Measurements from ENCODE around the gene ENPP7. TPM values are rescaled to one million over a fixed set of nuclear protein-coding genes. Genes with fewer than 3 reads are reported as not detected.

Gene ENPP7
- total and polyA plus RNA-seq, 2 experiments from 2014 or later = not detected

GRCh38 chr17:79705674-79706073 is 25.1 kb upstream of the ENPP7 start:
- Histone ChIP-seq H3F3A (ENCODE audit: insufficient read depth) (no peaks in the 10 kb centered on the region), H3K9me2 (ENCODE audit: insufficient read depth) (no peaks in the 10 kb centered on the region), H2AFZ (no peak overlapping the region), H3K9me3 (ENCODE audit: low read depth) (no peaks in the 10 kb centered on the region), H4K20me1 (ENCODE audit: insufficient read depth) (no peaks in the 10 kb centered on the region), H3K9ac (no peak overlapping the region), H3K4me2 (ENCODE audit: unreplicated experiment) (no peak overlapping the region), H3K27ac (no peak overlapping the region), H3K4me3 (no peak overlapping the region), H3K27me3 (replicated peaks; ENCODE audit: insufficient read depth) (no peaks in the 10 kb centered on the region), H3K36me3 (ENCODE audit: low read depth) (no peaks in the 10 kb centered on the region), H3K79me2 (ENCODE audit: insufficient read depth) (no peaks in the 10 kb centered on the region), H3K4me1 (ENCODE audit: insufficient read depth) (no peaks in the 10 kb centered on the region)
- in situ Hi-C loops (cut with MboI) = no loop called here
- no peak for DNase-seq
- TF ChIP-seq EZH2 (IDR thresholded peaks at IDR 0.05; ENCODE audit: insufficient read depth, poor library complexity, severe bottlenecking) (no peak), EZH2phosphoT487 (IDR thresholded peaks at IDR 0.05; ENCODE audit: insufficient read depth, low read depth) (no peak)
- WGBS, 2 experiments (ENCODE audit: low coverage in 1 of 2, low lambda C conversion rate in 2 of 2, missing lambda C conversion rate in 2 of 2) = 80 to 86% methylated on average over 16 to 20 of the region's 20 CpGs

GRCh38 chr17:79706931-79707850 is 23.6 kb upstream of the ENPP7 start:
- DNase-seq = peak; percentile 45
- H2AFZ ChIP-seq = no peak overlapping the region

GRCh38 chr17:79707931-79708891 is 22.5 kb upstream of the ENPP7 start:
- in situ Hi-C loops (cut with MboI) = no loop called here
- WGBS, 2 experiments (ENCODE audit: low coverage in 1 of 2, low lambda C conversion rate in 2 of 2, missing lambda C conversion rate in 2 of 2) = 43 to 44% methylated on average over 25 to 35 of the region's 35 CpGs
- no peak overlapping the region for H3K4me2 ChIP-seq (ENCODE audit: unreplicated experiment)
- peak; percentile 53 for DNase-seq
- no peaks in the 10 kb centered on the region for H3K36me3 ChIP-seq (ENCODE audit: low read depth)
- H3K27me3 ChIP-seq (replicated peaks; ENCODE audit: insufficient read depth) = no peaks in the 10 kb centered on the region
- no peaks in the 10 kb centered on the region for H3K4me1 ChIP-seq (ENCODE audit: insufficient read depth)
- no peak overlapping the region for H3K4me3 ChIP-seq
- H4K20me1 ChIP-seq (ENCODE audit: insufficient read depth) = no peaks in the 10 kb centered on the region
- TF ChIP-seq EZH2phosphoT487 (IDR thresholded peaks at IDR 0.05; ENCODE audit: insufficient read depth, low read depth) = no peak
- TF ChIP-seq EZH2 (IDR thresholded peaks at IDR 0.05; ENCODE audit: insufficient read depth, poor library complexity, severe bottlenecking) = no peak
- no peaks in the 10 kb centered on the region for H3F3A ChIP-seq (ENCODE audit: insufficient read depth)
- no peaks in the 10 kb centered on the region for H3K9me3 ChIP-seq (ENCODE audit: low read depth)
- H3K79me2 ChIP-seq (ENCODE audit: insufficient read depth) = no peaks in the 10 kb centered on the region
- no peak overlapping the region for H3K27ac ChIP-seq
- H2AFZ ChIP-seq = no peak overlapping the region
- no peaks in the 10 kb centered on the region for H3K9me2 ChIP-seq (ENCODE audit: insufficient read depth)
- no peak overlapping the region for H3K9ac ChIP-seq

More at GRCh38 chr17:79706931-79707850, 23.6 kb upstream of the ENPP7 start:
- TF ChIP-seq EZH2 (IDR thresholded peaks at IDR 0.05; ENCODE audit: insufficient read depth, poor library complexity, severe bottlenecking) (no peak), EZH2phosphoT487 (IDR thresholded peaks at IDR 0.05; ENCODE audit: insufficient read depth, low read depth) (no peak)
- WGBS, 2 experiments (ENCODE audit: low coverage in 1 of 2, low lambda C conversion rate in 2 of 2, missing lambda C conversion rate in 2 of 2) = 38 to 42% methylated on average over 23 to 24 of the region's 25 CpGs
- Histone ChIP-seq H3K9me2 (ENCODE audit: insufficient read depth) (no peaks in the 10 kb centered on the region), H3F3A (ENCODE audit: insufficient read depth) (no peaks in the 10 kb centered on the region), H3K36me3 (ENCODE audit: low read depth) (no peaks in the 10 kb centered on the region), H3K4me3 (no peak overlapping the region), H3K27ac (no peak overlapping the region), H3K9ac (no peak overlapping the region), H3K4me2 (ENCODE audit: unreplicated experiment) (no peak overlapping the region), H3K79me2 (ENCODE audit: insufficient read depth) (no peaks in the 10 kb centered on the region), H3K27me3 (replicated peaks; ENCODE audit: insufficient read depth) (no peaks in the 10 kb centered on the region), H3K9me3 (ENCODE audit: low read depth) (no peaks in the 10 kb centered on the region), H3K4me1 (ENCODE audit: insufficient read depth) (no peaks in the 10 kb centered on the region), H4K20me1 (ENCODE audit: insufficient read depth) (no peaks in the 10 kb centered on the region)
- in situ Hi-C loops (cut with MboI) = no loop called here

GRCh38 chr17:79711715-79712305 is 18.9 kb upstream of the ENPP7 start:
- TF ChIP-seq EZH2 (IDR thresholded peaks at IDR 0.05; ENCODE audit: insufficient read depth, poor library complexity, severe bottlenecking) (no peak), EZH2phosphoT487 (IDR thresholded peaks at IDR 0.05; ENCODE audit: insufficient read depth, low read depth) (no peak)
- Histone ChIP-seq H3K9me2 (ENCODE audit: insufficient read depth) (no peaks in the 10 kb centered on the region), H3K9ac (no peak overlapping the region), H2AFZ (no peak overlapping the region), H3K27ac (no peak overlapping the region), H3K36me3 (ENCODE audit: low read depth) (no peaks in the 10 kb centered on the region), H4K20me1 (ENCODE audit: insufficient read depth) (no peaks in the 10 kb centered on the region), H3K27me3 (replicated peaks; ENCODE audit: insufficient read depth) (0 out of 2 replicates have a peak, but pooled peaks cover 7% of the 10 kb centered on the region), H3K4me2 (ENCODE audit: unreplicated experiment) (no peak overlapping the region), H3K9me3 (ENCODE audit: low read depth) (no peaks in the 10 kb centered on the region), H3K4me1 (ENCODE audit: insufficient read depth) (no peaks in the 10 kb centered on the region), H3K4me3 (no peak overlapping the region), H3K79me2 (ENCODE audit: insufficient read depth) (no peaks in the 10 kb centered on the region), H3F3A (ENCODE audit: insufficient read depth) (no peaks in the 10 kb centered on the region)
- 58 to 61% methylated on average over 20 of the region's 20 CpGs for WGBS, 2 experiments (ENCODE audit: low coverage in 1 of 2, low lambda C conversion rate in 2 of 2, missing lambda C conversion rate in 2 of 2)
- no peak for DNase-seq
- in situ Hi-C loops (cut with MboI) = no loop called here
